Keratinocyte (primary cell): ENCODE data around the gene WDR45B. TPM values are rescaled to one million over a fixed set of nuclear protein-coding genes. Genes with fewer than 3 reads are reported as not detected.

ENCODE experiments used
- DNase-seq: peaks from one replicate; pipeline ENCODE4 v3.0.0-alpha.2; 2011; ENCODE audit warnings: low read depth, missing footprints, low spot score
- FAIRE-seq: peaks from 2 replicates; lab custom pipeline; 2011; peaks lifted over from hg19 to GRCh38; lab: Jason Lieb, UNC
- H2AFZ ChIP-seq: 2 replicates; pipeline ENCODE4 v1.6.0; 2012; ENCODE audit warnings: low read length, control low read depth, inconsistent platforms; ENCODE audit not compliant: control insufficient read depth
- H3K27ac ChIP-seq: 2 replicates; pipeline ENCODE4 v1.5.1; 2011; ENCODE audit warnings: low read length; ENCODE audit not compliant: control insufficient read depth, insufficient read depth
- H3K27me3 ChIP-seq: 3 replicates; pipeline ENCODE4 v1.6.0; 2011; ENCODE audit warnings: low read length; ENCODE audit not compliant: control insufficient read depth, insufficient read depth; ENCODE audit errors: extremely low read depth
- H3K36me3 ChIP-seq, 2 experiments: 2 replicates in 1 of 2; 3 replicates in 1 of 2; pipeline ENCODE4 v1.5.1; 2011; ENCODE audit warnings: low read length in 2 of 2, mild to moderate bottlenecking in 1 of 2; ENCODE audit not compliant: control insufficient read depth in 2 of 2, insufficient read depth in 2 of 2; ENCODE audit errors: extremely low read depth in 1 of 2
- H3K4me1 ChIP-seq: 3 replicates; pipeline ENCODE4 v1.5.1; 2011; ENCODE audit warnings: low read length; ENCODE audit not compliant: control insufficient read depth, insufficient read depth; ENCODE audit errors: extremely low read depth
- H3K4me2 ChIP-seq: 3 replicates; pipeline ENCODE4 v1.6.0; 2011; ENCODE audit warnings: low read depth, low read length; ENCODE audit not compliant: control insufficient read depth, insufficient read depth; ENCODE audit errors: extremely low read depth
- H3K4me3 ChIP-seq, 3 experiments: fragments of 200-600 bp in 1 of 3; sonication (generic) in 1 of 3; 2 replicates in 2 of 3; 3 replicates in 1 of 3; pipeline ENCODE4 v1.5.1; 2011 to 2016; ENCODE audit warnings: low read length in 3 of 3, mild to moderate bottlenecking in 3 of 3, control low read depth in 2 of 3, inconsistent platforms in 1 of 3, low read depth in 1 of 3, mixed read lengths in 1 of 3, mixed run types in 1 of 3, moderate library complexity in 1 of 3; ENCODE audit not compliant: control insufficient read depth in 2 of 3, insufficient read depth in 2 of 3; ENCODE audit errors: extremely low read depth in 1 of 3
- H3K79me2 ChIP-seq: 2 replicates; pipeline ENCODE4 v1.6.0; 2012; ENCODE audit warnings: low read length; ENCODE audit not compliant: control insufficient read depth, insufficient read depth
- H3K9ac ChIP-seq: 3 replicates; pipeline ENCODE4 v1.6.0; 2011; ENCODE audit warnings: low read length; ENCODE audit not compliant: control insufficient read depth, insufficient read depth; ENCODE audit errors: extremely low read depth
- H3K9me1 ChIP-seq: 3 replicates; pipeline ENCODE4 v1.6.0; 2011; ENCODE audit warnings: low read length; ENCODE audit not compliant: control insufficient read depth, insufficient read depth; ENCODE audit errors: extremely low read depth
- H3K9me3 ChIP-seq: 2 replicates; pipeline ENCODE4 v1.5.1; 2012; ENCODE audit warnings: low read depth, low read length; ENCODE audit not compliant: control insufficient read depth
- H4K20me1 ChIP-seq: 3 replicates; pipeline ENCODE4 v1.6.0; 2011; ENCODE audit warnings: low read length; ENCODE audit not compliant: control insufficient read depth, insufficient read depth; ENCODE audit errors: extremely low read depth
- EZH2 ChIP-seq: IDR thresholded peaks from one replicate; pipeline ENCODE4 v1.6.1; 2012; ENCODE audit warnings: inconsistent platforms, mild to moderate bottlenecking, low read length, moderate library complexity
- dilution Hi-C: fragments of 300-500 bp; cut with MboI; formaldehyde crosslinking; loops from one replicate; pipeline ENCODE4 v1.7.0; 2020; ENCODE audit warnings: low sequenced_read_pairs; ENCODE audit not compliant: extremely low pct_ligation_motif_present
- polyA plus RNA-seq, 5 experiments: library from polyadenylated mRNA; depleted of rRNA in 3 of 5; stranded (reverse) in 3 of 5; stranded (forward) in 1 of 5; unstranded in 1 of 5; fragments of >200 nt; gene quantifications; 1 replicate in 1 of 5; 2 replicates in 3 of 5; 3 replicates in 1 of 5; pipeline versions ENCODE4 v1.2.1 to v1.2.3, GENCODE V29; 2011 to 2012; ENCODE audit warnings: missing spikeins in 2 of 5, low read depth in 1 of 5, low replicate concordance in 1 of 5
- TF ChIP-seq, protein P1 (sequence below), 3 experiments: IDR thresholded peaks in 1 of 3; conservative IDR thresholded peaks in 1 of 3; optimal IDR thresholded peaks in 1 of 3; 2 replicates in 2 of 3; 3 replicates in 1 of 3; pipeline versions ENCODE3 to v1.5.1; 2011; ENCODE audit warnings: low read length in 3 of 3, mild to moderate bottlenecking in 3 of 3, moderate library complexity in 2 of 3, control low read depth in 1 of 3, inconsistent platforms in 1 of 3; ENCODE audit not compliant: insufficient read depth in 2 of 3; ENCODE audit errors: extremely low read depth in 1 of 3

Gene WDR45B
- polyA plus RNA-seq, 1 donor (not counting 4 experiments of a cell fraction or from before 2014, with no cell fraction given): 77.2 TPM

GRCh38 chr17:82589851-82590180, 58.4 kb downstream of the WDR45B start:
- peaks cover 7% of the 10 kb centered on the region for H3K79me2 ChIP-seq
- TF ChIP-seq, protein P1, sequence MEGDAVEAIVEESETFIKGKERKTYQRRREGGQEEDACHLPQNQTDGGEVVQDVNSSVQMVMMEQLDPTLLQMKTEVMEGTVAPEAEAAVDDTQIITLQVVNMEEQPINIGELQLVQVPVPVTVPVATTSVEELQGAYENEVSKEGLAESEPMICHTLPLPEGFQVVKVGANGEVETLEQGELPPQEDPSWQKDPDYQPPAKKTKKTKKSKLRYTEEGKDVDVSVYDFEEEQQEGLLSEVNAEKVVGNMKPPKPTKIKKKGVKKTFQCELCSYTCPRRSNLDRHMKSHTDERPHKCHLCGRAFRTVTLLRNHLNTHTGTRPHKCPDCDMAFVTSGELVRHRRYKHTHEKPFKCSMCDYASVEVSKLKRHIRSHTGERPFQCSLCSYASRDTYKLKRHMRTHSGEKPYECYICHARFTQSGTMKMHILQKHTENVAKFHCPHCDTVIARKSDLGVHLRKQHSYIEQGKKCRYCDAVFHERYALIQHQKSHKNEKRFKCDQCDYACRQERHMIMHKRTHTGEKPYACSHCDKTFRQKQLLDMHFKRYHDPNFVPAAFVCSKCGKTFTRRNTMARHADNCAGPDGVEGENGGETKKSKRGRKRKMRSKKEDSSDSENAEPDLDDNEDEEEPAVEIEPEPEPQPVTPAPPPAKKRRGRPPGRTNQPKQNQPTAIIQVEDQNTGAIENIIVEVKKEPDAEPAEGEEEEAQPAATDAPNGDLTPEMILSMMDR (optimal IDR thresholded peaks at IDR 0.05 in 1 of 3, IDR thresholded peaks at IDR 0.05 in 1 of 3, conservative IDR thresholded peaks at IDR 0.05 in 1 of 3; ENCODE audit: extremely low read depth in 1 of 3, insufficient read depth in 2 of 3, low read length in 3 of 3): no peak
- TF ChIP-seq EZH2: no peak

DNA sequence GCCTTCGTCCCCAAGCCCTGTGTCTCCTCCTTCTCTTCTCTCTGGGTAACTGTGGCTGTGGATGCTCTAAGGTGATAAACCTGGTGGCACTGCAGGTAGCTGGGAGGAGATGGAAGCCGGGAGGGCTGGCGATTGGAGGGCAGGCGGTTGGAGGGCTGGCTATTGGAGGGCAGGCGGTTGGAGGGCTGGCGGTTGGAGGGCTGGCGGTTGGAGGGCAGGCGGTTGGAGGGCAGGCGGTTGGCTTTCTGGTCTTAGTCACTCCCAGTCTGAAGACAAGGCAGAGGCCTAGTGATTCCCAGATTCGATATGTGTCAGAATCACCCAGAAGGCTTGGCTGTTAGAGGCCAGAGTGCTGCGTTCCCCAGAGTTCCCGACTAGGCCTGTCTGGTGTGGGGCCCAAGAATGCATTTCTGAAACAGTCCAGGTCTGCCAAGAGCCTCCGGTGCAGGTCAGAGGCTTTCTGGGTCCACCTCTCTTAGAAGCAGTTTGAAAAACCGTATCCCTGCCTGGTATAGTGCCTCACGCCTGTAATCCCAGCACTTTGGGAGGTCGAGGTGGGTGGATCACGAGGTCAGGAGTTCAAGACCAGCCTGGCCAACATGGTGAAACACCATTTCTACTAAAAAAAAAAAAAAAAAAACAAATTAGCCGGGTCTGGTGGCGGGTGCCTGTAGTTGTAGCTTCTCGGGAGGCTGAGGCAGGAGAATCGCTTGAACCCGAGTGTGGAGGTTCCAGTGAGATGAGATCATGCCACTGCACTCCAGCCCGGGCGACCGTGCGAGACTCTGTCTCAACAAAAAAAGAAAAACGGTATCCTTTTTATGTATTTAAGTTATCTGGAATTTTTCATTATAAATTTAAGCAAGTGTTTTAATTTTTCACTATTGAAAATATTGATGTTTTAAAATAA, 59.7 kb downstream of the WDR45B start:
- Histone ChIP-seq H3K4me1 (peaks cover 12% of the 10 kb centered on the region), H3K36me3 (peaks cover 27 to 45% of the 10 kb centered on the region in 2 experiments), H3K79me2 (peaks cover 7% of the 10 kb centered on the region), H3K27ac (no peak overlapping the region), H3K27me3 (no peaks in the 10 kb centered on the region), H2AFZ (no peak overlapping the region), H3K4me3 (no peak overlapping the region), H3K9me1 (peaks cover 4% of the 10 kb centered on the region), H4K20me1 (peaks cover 4% of the 10 kb centered on the region), H3K4me2 (no peak overlapping the region), H3K9ac (no peak overlapping the region), H3K9me3 (no peaks in the 10 kb centered on the region)
- TF ChIP-seq, protein P1 (optimal IDR thresholded peaks at IDR 0.05 in 1 of 3, IDR thresholded peaks at IDR 0.05 in 1 of 3, conservative IDR thresholded peaks at IDR 0.05 in 1 of 3; ENCODE audit: extremely low read depth in 1 of 3, insufficient read depth in 2 of 3, low read length in 3 of 3): no peak
- no peak for TF ChIP-seq EZH2
- FAIRE-seq (no peak), DNase-seq (no peak)
- dilution Hi-C loops: no loop called here

More at GRCh38 chr17:82589851-82590180, 58.4 kb downstream of the WDR45B start:
- H3K9ac ChIP-seq: no peak overlapping the region
- no peak overlapping the region for H2AFZ ChIP-seq
- DNase-seq: no peak
- dilution Hi-C loops: no loop called here
- H3K36me3 ChIP-seq: peaks cover 23 to 39% of the 10 kb centered on the region in 2 experiments
- no peak for FAIRE-seq
- peaks cover 16% of the 10 kb centered on the region for H3K4me1 ChIP-seq
- H3K27ac ChIP-seq: no peak overlapping the region
- no peaks in the 10 kb centered on the region for H3K27me3 ChIP-seq
- no peak overlapping the region for H3K4me2 ChIP-seq
- no peaks in the 10 kb centered on the region for H3K9me3 ChIP-seq
- H3K4me3 ChIP-seq: no peak overlapping the region
- H4K20me1 ChIP-seq: peaks cover 4% of the 10 kb centered on the region
- H3K9me1 ChIP-seq: peaks cover 4% of the 10 kb centered on the region
